ENCODE results near the gene STXBP3.
A peak's percentile ranks its signal among the peaks of the same experiment; 100 is the strongest.

The STXBP3 gene

DNA sequence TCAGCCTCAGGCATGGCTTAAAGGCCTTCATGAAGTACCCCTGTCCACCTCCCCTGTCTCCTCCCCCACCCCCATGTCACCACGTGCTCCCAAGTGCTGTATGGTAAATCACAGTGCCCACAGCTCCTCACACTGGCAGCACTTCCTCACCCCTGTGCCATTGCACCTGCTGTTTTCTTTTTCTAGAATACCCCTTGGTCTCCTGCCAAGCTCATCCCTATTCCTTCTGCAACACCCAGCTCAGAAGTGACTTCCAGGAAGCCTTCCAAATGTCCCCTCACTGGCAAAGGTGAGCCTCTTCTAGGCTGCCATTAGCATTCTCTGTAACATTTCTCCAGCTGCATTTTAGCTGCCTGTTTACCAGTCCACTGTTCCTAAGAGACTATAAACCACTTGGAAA is 101.0 kb downstream of the STXBP3 start:
- no peak for DNase-seq

DNA sequence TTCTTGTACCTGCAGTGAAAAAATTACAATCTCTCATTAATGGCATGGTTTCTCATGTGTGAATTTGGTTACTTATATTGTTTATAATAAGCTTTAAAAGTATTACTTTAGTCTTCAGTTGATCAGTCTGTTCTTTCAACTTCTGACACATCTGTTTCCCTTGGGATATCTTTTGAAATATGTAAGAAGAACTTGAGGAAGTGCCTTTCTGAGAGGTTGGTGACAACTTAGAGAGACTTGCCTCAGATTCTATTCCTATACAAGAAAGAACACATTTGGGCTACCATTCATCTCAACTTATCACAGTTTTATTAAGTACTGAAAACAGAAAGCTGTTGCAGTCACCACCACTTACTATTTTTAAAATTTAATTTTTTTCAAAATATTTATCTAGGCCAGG is 102.3 kb downstream of the STXBP3 start:
- no peak for DNase-seq

DNA sequence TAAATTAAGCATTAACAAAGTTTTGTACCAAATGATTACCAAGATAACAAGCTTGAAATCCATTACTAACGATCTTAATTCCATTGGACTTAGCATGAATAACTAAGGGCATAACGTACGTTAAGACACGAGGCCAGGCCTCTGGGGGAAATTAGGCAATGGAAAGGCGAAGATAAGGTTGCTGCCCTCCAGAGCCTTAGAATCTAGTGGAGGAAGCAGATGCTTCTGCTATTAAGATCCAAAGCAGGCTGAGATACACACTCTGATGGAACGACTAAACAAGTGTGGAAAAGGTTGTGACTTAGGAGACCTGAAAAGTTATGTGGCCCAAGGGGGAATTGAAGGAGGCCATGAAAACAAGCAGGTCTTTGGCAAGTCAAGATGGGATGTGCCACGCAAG is 104.5 kb downstream of the STXBP3 start:
- peak; percentile 25 for DNase-seq

DNA sequence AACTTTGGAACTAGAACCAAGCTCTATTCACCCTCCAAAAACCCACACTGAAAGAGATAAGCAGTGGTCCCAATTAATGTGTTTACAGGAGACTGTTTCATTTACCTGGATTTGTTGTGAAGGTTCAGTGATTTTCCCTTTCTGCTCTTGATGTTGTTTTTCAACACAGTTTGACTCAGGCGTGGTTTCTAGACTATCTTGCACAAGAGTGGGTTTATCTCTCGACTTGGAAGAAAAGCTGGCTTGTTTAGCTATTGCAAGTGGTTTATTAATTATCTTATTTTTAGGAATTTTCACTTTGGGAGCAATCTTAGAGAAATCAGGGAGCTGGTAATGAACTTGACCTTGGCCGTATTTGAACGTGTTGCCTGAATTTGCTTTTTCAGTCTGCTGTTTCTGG is 105.1 kb downstream of the STXBP3 start:
- DNase-seq, result no peak

DNA sequence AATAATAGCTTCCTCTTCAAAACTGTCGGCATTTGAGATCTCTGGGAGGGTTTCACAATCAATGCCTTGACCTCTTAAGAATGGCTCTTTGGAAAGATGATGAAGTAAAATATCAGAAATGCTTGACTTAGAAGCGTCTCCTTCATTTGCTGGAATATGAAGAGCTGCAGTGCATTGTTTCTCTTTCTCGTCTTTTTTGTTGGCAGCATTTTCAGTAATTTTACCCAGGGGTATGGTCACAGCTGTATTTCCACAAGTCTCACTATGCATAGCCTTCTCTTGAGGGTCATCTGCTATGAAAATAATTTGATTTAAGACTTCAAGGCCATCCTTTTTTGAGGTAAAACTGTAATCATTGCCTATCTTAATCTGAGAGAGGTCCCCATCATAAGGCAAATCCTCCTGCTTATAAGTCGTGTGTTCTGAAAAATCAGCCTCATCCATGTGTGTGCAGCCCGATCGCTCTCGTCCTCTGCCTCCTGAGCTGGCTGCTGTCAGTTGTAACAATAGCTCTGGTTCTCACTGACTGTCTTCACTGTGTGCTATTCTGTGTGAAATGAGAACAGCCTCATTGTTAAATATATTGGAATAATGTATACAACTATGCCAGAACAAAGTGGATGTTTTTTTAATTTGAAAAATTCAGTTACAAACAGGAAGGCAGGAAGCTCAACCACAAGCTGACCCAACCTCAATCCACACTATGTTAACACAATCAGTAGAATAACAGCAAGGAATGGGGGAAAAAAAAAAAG is 105.9 kb downstream of the STXBP3 start:
- DNase-seq, result peak; percentile 39

DNA sequence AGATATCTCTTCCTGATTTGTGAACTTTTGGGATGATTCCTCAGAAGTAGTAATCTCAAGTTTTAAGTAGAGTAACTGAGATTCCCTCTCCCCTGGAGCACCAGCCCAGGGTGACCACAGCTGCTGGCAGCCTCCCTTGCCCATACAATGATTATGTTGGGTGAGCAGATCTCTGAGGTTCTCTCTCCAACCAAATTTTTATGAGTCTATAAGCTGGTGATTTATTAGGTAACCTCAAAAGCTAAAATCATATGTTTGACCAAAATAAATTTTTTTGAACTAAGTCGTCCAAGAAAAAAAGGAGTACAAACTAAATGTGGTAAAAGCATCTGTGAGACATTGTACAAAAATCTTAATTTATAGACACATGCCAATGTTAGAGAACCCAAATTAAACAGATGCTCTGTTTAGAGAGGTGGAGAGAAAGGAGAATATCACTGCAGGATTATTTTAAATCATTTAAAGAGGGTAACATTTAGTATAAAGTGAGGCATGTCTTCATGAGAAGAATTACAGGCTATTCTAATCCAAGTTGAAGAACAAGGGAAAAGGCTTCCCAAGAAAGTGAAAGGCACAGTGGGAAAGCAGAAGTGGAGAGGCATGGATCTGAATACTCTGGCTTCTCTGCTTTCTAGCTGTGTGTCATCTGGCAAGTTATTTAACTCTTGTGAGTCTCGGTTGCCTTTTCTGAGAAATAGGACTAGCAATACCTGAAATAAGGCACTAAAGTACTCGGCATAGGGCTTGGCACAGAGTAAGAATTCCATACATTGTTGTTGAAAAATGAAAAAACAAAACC is 107.9 kb downstream of the STXBP3 start:
- no peak for DNase-seq

DNA sequence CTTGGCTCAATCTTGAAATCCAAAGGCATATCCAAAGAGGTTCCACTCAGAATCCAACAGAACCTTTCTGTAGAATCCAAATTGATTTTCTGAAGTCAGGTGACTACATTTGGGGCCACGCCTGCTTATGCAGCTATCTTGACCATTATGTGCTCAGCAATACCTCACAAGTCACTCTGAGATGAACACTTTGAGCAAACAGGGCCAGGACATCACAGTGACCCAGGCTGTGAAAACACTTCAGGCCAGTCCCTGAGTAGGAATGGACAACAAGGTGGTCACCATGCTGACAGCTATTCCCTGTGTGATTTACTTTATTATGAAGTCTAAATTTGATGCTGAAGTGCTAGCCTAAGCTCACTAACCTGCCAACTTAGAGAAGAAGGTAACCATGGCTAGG is 110.5 kb downstream of the STXBP3 start, which contains the start of gene AKNAD1:
AKNAD1 (minus strand) TSS at position 101 of the 400 bp plus-strand sequence. CDS start 4,430 bp downstream, outside the sequence.
- no peak for DNase-seq

DNA sequence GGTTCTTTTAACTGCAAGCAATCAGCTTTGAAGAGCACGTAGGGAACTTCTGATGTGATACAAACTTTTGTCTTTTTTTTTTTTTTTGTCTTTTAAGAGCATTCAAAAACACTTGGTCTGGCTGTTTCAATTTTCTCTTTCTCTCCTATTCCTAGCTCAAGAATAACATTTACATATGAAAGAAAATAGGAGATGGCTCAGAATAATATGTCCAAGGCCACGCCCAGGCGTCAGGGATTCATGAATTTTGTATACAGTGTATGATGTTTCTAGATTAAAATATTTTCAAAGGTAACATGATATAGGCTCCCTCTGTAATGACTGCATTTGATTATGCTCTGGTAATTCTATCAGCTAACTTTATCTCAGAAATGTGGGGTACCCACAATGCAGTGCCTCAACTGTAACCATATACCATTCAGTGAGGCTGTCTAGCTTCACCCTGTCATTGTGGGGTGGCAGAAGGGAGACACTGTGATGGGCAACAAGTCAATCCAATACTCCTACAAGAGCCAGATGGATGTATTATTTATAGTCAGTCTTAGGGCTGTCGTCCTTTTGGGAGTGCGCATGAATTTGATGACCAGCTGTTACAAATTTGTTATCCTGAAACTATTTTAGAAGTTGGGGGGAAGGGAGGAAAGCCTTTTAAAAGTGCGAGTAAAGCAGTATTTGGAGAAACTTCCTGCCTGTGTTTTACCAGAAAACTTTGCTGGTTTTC is 111.9 kb downstream of the STXBP3 start:
- no peak for DNase-seq

Data from hematopoietic multipotent progenitor cell treated with erythropoietin and hydrocortisone succinate and interleukin-3 and kit ligand, for 6 days (in vitro differentiated cells).